DMS114 treated with DMSO at 0.1 percent for 48 hours (cell line): ENCODE measurements around the gene MPRIP.
"Not testable (repeated sequence)": the region's sequence is repeated elsewhere in the genome, so short reads cannot be mapped to it uniquely, and the experiment has no call there.

ENCODE experiments used
- DNase-seq: peaks from one replicate; lab custom pipeline; 2025; ENCODE audit not compliant: unreplicated experiment; lab: John Stamatoyannopoulos, UW

The MPRIP gene

DNA sequence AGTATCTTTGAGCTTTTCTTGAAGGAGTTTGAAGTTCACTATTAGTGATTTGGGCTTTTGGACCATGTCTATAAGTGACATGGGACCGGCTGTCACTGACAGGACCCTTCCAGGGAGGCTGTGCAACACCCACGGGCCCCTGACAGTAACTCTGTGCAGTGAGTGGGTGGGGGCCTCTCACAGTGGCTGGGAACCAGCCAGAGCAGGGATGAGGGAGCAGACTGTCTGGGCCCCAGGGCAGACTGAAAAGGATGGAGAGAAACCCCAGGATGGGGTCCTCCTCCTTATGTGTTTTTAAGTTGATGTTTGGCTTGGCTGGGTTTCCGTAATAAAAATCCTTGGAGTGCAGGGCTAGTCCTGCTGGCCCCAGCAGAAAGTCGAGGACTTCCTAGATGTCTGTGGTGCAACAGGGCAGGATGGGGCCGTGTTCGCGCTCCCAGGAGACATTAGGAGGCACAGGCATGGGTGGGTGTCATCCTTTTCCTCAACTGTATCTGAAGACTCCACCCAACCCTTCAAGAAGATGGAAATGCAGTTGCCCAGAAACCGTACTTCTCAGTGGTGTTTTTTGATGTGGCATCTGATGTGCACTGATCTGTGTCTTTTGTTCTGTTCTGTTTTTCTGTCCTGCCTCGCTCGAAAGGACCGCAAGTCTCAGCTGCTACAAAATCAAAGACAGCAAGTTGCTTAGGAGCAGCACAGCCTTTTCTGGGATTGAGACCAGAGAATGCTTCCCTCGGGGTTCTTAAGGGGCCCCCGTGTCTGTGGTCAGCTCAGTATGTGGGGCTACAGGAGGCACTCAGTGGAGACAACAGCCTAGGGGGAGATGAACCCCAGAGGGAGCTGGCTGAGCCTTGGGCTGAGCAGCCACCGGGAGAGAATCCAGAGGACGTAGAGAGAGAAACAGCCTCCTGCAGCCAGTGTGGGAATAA, 139.7 kb downstream of the MPRIP start:
- DNase-seq, result no peak

- DNase-seq, result no peak
These were observed 140.4 kb downstream of the MPRIP start for GRCh38 chr17:17182598-17183136.

- DNase-seq, result no peak
These were observed 141.5 kb downstream of the MPRIP start for GRCh38 chr17:17183744-17184143.

DNA sequence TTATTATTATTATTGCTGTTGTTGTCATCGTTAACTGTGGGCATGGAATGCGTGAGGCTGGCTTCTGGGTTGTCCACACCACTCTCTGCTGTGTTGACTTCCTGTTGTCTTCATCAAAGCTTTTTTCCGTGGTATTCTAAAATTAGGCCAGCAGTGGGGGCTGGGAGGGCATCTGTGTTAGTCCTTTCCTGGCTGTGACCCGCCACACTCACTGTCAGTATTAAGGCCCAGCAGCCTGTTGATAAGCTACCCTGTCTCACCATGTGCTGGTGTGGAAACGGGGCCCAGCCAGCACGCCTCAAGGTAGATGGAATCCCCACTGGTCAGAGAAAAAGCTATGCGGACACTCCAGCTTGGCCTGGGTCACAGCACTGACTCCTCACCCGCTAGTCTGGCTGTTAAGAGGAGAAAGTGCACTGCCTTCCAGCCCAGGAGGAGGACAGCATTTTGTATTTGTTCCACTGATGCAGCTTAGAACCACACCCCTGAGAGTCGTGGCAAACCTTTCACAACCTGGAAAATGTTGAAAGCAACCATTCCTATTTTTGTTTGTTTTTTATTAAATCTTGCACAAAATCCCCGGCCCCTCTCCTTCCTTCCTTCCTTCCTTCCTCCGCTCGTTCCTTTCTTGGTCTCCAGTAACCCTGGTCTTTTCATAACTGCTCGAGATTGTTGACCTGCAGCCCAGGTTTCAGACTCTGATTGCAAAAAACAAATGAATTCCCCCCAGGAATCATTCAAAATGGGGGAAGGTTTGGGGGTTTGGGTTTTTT, 142.9 kb downstream of the MPRIP start:
- not testable (repeated sequence) for DNase-seq

DNA sequence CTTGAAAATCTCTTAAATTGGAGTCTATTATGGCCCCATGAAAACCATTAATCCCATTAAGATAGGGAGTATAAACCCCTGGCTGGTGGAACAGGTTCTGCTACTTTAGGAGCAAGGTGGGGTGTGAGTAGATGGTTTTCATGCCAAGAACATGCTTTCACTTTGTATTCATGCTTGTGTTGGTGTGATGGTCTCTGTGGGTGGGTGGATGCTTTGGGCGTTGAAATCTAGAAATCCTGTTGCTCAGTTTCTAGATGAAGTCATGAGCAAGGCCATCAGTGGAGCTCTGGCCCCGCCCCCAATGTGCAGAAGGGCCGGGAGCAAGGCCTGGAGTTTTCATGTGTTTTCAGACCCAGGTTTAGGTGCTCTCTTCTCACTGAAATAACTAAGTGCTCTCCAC, 143.8 kb downstream of the MPRIP start:
- no peak for DNase-seq

DNA sequence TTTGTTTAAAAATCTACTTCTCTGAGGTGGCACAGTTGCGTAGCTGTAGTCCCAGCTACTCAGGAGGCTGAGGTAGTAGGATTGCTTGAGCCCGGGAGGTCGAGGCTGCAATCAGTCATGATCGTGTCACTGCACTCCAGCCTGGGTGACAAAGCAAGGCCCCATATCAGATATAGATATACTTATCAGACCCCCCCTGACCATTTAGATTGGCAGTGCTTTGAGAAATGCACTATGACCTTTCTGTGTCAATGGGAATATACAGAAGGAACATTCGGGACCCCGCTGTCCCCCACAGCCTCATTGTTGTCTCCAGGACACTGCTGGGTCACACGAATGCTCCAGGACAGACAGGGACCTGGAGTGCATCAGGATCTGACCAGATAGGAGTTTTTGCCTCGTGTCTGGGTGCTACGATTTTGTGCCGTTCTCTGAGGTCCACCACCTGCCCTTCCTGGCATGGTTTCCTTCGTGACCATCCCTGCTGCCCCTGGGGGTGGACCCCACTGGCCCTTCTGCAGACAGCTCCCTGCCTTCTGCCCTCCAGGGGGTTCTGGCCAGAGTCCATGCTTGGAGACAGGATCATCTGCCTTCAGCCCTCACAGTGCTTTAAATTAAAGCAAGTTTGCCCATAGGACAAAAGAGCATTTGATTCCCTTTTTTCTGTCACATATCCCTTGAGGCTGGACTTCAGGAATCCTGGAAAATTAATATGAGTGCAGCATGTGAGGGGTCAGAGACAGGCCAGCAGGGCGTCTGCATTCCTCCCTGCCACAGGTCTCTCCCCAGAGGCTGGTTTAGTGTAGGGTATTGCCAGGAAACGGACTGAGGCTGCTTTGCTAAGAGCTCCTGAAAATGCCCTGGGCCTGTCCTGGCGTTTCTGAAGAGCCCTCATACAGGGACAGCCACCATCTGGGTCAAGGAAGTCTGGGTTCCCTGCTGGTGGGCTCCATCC, 144.6 kb downstream of the MPRIP start:
- DNase-seq, result no peak

GRCh38 chr17:17188586-17188985, 146.3 kb downstream of the MPRIP start:
- no peak for DNase-seq

GRCh38 chr17:17189559-17189958, 147.3 kb downstream of the MPRIP start:
- DNase-seq, result no peak

- DNase-seq, result no peak
These were observed 147.9 kb downstream of the MPRIP start for GRCh38 chr17:17190188-17190587.

DNA sequence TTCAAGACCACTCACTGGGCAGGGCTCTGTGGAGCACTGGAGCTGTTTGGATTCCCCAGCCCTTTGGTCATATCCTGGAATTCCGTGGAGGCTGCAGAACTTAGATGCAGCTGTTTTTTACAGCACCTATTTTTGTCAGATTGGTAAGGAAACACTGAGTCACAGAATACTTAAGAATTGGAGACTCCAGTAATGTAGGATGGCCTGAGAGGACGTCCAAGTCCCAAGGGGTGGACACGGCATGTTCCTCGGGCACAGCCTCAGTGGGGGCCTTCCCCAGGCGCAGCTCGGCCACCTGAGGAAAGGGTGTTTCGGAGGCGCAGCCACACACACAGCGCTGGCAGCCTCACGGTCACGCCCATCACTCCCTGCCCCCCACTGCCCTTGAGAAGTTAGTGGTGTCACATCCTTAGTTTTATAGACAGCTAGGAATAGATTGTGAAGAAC, 149.1 kb downstream of the MPRIP start:
- DNase-seq, result no peak

- no peak for DNase-seq
These were observed 149.7 kb downstream of the MPRIP start for GRCh38 chr17:17191961-17192381.

- not testable (repeated sequence) for DNase-seq
These were observed 153.2 kb downstream of the MPRIP start for GRCh38 chr17:17195466-17195865.

DNA sequence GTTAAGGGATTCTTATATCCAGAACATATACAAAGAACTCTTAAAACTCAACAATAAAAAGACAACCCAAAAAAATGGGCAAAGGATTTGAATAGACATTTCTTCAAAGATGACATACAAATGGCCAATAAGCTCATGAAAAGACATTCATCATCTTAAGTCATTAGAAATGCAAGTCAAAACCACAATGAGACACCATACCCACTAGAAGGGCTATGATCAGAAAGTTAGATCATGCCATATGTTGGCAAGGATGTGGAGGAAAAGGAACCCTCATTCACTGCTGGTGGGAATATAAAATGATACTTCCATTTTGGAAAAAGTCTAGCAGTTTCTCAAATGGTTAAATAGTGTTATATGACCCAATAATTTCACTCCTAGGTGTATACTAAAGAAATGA, 154.5 kb downstream of the MPRIP start:
- DNase-seq, result no peak

GRCh38 chr17:17198281-17198680, 156.0 kb downstream of the MPRIP start:
- DNase-seq, result no peak

- DNase-seq, result no peak
These were observed 158.1 kb downstream of the MPRIP start for GRCh38 chr17:17200311-17200710.

DNA sequence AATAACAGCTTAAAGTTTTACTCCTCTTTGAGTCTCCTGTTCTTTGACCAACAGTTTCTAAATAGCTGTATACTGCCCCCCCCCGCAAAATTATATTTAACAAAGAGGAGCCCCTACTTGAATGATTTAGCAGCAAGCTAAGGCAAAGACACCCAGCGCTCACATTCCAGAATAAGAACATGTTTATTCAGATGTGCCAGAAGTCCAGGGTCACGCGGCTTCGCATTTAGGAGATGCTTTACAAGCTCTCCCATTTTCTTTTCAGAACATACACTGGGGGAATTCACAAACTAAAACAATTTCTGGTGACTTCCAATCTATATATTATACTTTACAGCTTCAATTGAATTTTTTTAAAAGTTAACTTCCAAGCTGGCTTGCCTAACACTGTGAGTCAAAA, 158.6 kb downstream of the MPRIP start:
- no peak for DNase-seq

GRCh38 chr17:17201271-17201670, 159.0 kb downstream of the MPRIP start:
- no peak for DNase-seq

- no peak for DNase-seq
These were observed 159.7 kb downstream of the MPRIP start for GRCh38 chr17:17201907-17202306.

GRCh38 chr17:17203173-17203730, 161.0 kb downstream of the MPRIP start:
- DNase-seq, result no peak

DNA sequence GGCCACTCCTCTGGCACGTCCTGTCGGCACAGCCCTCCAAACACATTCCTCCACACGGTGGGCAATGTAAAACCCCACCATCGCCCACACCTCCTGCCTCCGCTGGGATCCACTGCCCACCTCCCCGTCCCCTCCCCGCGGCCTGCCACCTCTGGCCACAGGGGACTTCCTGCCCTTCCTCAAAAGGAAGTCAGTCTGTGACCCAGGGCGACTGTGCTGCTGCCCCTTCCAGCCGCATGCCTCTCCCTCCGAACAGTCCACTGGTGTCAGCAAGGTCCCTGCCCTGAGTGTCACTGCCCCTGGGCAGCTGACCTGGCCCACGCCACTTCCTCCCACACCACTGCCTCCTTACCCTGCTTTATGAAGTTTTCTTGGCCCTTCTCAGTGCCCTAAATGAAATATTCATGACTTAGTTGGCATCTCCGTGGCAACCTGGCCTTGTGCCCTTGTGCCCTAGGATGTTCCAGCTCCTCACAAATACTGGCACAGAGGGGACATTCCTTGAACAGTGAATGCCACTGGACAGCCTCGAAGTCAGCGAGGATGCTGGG, 161.9 kb downstream of the MPRIP start:
- DNase-seq, result no peak
